ENCODE results near the gene HS6ST3.

The HS6ST3 gene

GRCh38 chr13:96181911-96182310 is 92.0 kb downstream of the HS6ST3 start:
- no peak for TF ChIP-seq CTCF (conservative IDR thresholded peaks at IDR 0.05; ENCODE audit: low read length)
- no peak overlapping the region for H3K4me3 ChIP-seq (ENCODE audit: low read length)
- DNase-seq (ENCODE audit: low read depth), result no peak

DNA sequence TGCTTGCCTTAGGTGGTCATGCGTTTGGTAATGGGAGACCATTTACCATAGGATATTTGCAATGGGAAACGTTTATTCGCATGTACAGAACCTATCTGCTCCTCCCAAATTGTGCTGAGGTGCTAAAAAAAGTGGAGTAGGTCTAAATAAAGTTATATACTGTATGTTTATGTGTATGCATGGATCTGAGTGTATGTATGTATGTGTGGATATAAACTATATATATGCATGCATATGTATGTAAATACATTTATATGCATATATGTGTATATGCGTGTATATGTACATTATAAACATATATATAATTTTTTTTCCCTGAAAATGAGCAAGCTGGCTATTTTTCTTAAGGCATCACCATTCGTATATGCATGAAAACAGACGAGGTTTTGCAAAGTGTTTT is 95.9 kb downstream of the HS6ST3 start:
- no peak overlapping the region for H3K4me3 ChIP-seq (ENCODE audit: low read length)
- no peak for TF ChIP-seq CTCF (conservative IDR thresholded peaks at IDR 0.05; ENCODE audit: low read length)
- DNase-seq (ENCODE audit: low read depth), result no peak

DNA sequence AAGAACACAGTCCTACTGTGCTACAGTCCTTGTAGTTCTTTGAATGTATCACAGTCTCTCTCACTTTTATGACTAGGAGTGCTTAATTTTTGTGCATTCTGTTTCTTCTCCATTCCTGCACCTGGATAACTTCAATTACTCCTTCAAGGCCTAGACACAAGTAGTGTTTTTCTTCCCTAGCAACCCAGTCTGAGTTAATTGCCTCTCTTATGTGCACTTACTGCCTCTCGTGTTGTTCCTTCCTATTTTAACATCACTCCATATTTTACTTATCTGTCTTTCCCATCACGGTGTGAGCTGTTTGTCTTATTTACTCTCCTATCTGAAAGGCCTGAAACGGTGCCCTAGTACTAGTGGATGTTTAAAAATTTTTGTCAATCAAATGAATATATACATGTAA is 101.5 kb downstream of the HS6ST3 start:
- DNase-seq (ENCODE audit: low read depth), result no peak
- TF ChIP-seq CTCF (conservative IDR thresholded peaks at IDR 0.05; ENCODE audit: low read length), result no peak
- no peak overlapping the region for H3K4me3 ChIP-seq (ENCODE audit: low read length)

GRCh38 chr13:96193728-96194310 is 103.9 kb downstream of the HS6ST3 start:
- TF ChIP-seq CTCF (conservative IDR thresholded peaks at IDR 0.05; ENCODE audit: low read length), result no peak
- DNase-seq (ENCODE audit: low read depth), result no peak
- no peak overlapping the region for H3K4me3 ChIP-seq (ENCODE audit: low read length)

GRCh38 chr13:96198038-96198437 is 108.1 kb downstream of the HS6ST3 start:
- H3K4me3 ChIP-seq (ENCODE audit: low read length), result no peak overlapping the region
- no peak for DNase-seq (ENCODE audit: low read depth)
- no peak for TF ChIP-seq CTCF (conservative IDR thresholded peaks at IDR 0.05; ENCODE audit: low read length)

- no peak overlapping the region for H3K4me3 ChIP-seq (ENCODE audit: low read length)
- TF ChIP-seq CTCF (conservative IDR thresholded peaks at IDR 0.05; ENCODE audit: low read length), result no peak
- DNase-seq (ENCODE audit: low read depth), result no peak
Observed at GRCh38 chr13:96199315-96199714, 109.4 kb downstream of the HS6ST3 start.

GRCh38 chr13:96200810-96201209 is 110.9 kb downstream of the HS6ST3 start:
- no peak overlapping the region for H3K4me3 ChIP-seq (ENCODE audit: low read length)
- DNase-seq (ENCODE audit: low read depth), result no peak
- no peak for TF ChIP-seq CTCF (conservative IDR thresholded peaks at IDR 0.05; ENCODE audit: low read length)

Measured in AG10803 (cell line).